ENCODE results near the gene RFX1.
A peak's percentile ranks its signal among the peaks of the same experiment; 100 is the strongest.

The RFX1 gene

DNA sequence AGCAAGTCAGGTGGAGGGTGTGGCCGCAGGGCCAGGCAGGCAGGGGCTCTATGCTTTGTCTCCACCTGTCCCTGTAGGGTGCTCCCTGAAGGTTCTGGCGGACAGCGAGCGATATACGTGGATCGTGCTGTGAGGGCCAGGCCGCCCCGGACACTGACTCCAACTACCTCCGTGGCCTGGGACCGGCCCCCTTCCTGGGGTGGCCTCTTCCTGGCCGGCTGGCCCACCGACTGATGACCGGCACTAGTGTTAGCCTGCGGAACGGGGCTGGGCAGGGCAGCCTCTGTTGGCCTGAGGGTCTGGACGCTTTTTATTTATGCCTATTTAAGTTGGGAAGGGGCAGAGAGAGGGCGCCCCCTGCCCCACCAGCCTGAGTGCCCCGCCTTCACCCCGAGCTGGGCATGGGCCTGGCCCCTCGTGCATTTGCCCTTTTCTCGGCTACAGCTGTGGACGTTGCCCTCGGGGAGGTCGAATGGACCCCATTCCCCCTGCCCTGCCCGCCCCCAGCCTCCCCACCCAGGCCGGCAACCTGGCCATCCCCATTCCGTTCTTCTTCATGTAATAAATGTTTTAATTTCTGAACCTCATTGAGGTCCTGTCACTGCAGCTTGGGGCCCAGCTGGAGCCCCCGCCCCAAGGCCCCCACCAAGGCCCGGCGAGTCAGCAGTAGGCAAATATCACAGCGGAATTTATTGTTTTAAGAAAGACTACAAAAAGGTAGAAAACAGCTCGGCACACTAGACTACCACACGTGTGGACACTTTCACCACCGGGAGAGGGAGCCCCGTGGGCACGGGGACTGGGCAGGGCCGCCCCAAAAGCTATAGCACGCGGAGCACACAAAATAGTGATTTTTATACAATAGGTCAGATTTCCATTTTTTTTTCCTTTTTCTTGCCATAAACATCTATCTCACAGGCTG lies 45.0 kb downstream of the RFX1 start:
- DNase-seq (ENCODE audit: low read depth): no peak

DNA sequence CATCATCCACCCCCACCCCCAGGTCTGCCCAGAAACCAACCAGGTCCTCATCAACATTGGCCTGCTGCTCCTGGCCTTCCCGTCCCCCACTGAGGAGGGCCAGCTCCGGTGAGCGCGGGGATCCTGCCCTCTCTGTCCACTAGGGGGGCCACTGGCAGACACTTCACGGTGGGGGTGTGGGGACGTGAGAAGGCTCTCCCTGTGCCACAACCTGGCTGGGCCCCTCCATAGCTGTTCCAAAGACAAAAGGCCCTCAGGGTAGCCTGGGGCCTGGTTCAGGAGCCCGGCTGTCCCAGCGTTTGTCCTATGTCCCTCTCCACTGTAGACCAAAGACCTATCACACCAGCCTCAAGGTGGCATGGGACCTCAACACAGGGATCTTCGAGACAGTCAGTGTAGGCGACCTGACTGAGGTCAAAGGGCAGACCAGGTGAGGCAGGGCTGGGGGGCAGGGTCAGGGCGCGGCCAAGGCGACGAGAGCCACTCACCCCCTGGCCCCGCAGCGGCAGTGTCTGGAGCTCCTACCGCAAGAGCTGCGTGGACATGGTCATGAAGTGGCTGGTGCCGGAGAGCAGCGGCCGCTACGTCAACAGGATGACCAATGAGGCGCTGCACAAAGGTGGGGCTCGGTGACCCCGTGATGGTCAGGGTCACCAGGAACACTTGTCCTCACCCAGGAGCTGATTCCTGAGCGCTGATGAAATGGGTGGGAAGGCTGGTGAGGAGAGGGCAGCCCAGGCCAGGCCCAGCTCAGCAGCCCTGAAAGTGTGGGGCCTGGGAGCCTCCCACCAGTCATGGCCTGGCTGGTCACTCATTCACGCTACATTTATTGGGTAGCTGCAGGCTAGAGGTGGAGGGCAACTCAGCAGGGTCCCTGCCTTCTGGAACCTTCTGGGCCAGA lies 45.9 kb downstream of the RFX1 start:
- DNase-seq (ENCODE audit: low read depth): no peak

DNA sequence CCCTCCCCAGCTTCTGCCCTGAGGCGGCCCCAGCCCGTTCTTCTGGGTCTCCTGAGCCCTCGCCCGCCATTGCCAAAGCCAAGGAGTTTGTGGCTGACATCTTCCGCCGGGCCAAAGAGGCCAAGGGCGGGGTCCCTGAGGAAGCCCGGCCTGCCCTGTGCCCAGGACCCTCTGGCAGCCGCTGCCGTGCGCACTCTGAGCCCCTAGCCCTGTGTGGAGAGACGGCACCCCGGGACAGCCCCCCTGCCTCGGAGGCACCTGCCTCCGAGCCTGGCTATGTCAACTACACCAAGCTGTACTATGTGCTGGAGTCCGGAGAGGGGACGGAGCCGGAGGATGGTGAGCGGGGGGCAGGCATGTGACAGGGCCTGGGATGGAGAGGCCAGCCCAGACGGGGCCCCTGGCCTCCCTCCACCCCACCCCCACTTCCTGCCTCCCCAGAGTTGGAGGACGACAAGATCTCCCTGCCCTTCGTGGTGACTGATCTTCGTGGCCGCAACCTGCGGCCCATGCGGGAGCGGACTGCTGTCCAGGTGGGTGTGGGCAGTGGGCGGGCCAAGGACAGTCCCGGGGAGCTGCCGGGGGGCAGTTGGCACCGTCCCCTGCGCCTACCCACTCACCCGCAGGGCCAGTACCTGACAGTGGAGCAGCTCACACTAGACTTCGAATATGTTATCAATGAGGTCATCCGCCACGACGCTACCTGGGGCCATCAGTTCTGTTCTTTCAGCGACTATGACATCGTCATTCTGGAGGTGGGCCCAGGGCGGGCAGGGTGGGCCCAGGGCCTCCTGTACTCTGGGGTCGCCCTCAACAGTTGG lies 46.8 kb downstream of the RFX1 start:
- no peak for DNase-seq (ENCODE audit: low read depth)

DNA sequence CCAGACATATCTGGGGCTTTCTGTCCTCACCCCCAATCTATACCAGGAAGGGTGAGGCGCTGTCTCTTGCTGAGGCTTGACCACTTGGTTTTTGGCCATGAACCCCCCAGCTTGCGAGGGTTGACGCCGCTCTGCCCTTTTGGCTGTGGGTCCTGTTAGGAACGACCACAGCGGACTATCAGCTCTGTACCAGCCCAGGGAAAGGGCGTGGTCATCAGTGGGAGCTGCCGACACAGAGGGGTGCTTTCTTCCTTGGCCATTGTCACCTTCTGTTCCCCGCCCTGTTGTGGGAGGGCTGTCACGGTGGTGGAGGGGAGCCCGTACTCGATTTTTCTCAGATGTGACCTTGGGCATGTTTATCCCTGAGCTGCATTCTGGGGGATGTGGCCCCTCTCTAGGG lies 48.1 kb downstream of the RFX1 start:
- no peak for DNase-seq (ENCODE audit: low read depth)

DNA sequence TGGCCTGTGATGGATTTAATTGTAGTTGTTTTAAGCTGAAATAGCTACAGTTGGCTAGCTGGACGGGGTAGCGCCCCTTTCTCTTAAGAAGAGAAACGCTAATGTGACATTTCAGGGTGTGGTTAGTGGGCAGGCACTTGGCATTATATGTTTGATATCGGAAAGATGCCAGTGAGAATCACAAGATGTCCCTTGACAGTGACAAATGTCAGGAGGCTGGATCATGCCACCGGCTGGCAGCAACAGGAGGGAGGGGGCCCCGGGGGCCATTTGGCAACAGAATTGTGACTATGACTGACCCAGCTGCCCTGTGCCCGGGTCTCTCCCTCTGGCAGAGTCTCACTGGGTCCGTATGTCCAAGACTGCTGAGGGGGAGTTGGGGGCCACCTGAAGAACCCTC lies 49.1 kb downstream of the RFX1 start:
- no peak for DNase-seq (ENCODE audit: low read depth)

DNA sequence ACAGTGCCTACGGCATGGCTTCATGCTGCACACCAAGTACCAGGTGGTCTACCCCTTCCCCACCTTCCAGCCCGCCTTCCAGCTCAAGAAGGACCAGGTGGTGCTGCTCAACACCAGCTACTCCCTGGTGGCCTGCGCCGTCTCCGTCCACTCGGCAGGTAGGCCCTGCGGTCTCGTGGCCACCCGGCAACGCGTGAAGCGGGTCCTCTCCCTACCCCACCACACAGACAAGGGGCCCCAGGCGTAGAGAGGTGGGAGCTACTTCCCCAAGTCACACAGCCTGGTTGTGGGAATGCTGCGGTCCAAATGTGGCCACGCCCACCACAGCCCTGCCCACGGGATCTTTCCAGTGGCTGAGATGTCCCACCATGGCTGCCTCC lies 49.8 kb downstream of the RFX1 start:
- DNase-seq (ENCODE audit: low read depth): no peak

DNA sequence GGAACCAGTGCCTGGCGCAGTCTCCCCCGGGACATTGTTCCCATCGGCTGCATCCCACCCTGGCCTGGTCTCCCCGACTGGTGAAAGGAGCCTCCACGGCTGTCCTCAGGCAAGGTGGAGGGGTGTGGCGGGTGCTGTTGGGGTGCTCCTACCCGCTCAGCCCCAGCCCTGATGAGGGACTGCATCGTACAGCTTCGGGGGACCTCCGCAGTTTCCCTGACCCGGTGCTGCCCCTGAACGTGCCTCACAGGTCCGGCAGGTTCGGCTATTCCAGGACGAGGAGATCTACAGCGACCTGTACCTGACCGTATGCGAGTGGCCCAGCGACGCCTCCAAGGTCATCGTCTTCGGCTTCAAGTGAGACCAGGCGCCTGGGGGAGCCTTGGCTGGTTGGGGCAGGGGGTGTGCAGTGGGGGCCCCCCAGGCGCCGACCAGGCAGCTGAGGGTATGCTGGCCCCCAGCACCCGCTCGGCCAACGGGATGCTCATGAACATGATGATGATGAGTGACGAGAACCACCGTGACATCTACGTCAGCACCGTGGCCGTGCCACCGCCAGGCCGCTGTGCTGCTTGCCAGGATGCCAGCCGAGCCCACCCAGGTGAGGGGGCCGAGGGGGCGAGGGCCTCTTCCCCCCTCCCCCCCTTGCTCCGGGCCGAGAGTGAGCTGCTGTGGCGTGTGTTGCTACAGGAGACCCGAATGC lies 50.3 kb downstream of the RFX1 start:
- no peak for DNase-seq (ENCODE audit: low read depth)

DNA sequence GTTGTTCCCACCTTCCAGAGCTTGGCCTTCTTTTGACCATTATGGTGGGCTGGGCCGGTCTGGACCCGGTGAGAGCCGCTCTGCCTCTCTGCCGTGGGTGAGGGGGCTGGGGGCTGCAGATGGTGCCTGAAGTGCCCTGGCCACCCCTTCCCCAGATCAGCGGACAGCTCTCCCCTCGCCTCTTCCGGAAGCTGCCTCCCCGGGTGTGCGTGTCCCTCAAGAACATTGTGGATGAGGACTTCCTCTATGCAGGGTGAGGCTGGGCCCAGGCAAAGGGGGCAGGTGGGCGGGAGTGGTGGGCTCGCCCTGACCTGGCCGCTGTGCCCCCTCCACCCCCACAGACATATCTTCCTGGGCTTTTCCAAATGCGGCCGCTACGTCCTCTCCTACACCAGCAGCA lies 51.9 kb downstream of the RFX1 start:
- DNase-seq (ENCODE audit: low read depth): no peak

DNA sequence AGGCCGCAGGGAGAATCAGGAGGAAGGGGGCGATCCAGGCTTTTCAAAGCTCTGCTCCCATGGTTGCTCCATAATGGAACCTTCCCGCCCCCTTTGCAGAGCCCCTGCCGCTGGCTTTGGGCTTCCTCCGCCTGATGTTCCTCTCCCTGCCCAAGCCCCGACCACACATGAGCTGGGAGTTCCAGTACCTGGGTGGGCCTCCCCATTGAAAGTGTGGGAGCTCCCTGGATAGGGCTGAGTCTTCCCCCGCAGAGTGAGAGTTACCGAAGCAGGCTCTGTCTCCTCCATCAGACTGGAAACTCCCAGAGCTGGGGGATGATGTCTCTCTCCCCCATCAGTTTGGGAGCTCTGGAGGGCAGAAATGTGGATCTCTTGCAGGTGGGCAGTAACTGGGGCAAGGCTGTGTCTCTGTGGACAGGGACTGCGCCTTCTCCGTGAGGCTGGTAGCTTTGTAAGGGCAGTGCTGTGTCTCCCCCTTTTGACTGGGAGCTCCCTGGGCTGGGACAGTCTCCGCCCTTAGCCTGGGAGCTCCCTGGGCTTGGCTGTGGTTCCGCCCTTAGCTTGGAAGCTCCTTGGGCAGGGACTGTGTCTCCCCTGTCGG lies 53.1 kb downstream of the RFX1 start:
- no peak for DNase-seq (ENCODE audit: low read depth)

DNA sequence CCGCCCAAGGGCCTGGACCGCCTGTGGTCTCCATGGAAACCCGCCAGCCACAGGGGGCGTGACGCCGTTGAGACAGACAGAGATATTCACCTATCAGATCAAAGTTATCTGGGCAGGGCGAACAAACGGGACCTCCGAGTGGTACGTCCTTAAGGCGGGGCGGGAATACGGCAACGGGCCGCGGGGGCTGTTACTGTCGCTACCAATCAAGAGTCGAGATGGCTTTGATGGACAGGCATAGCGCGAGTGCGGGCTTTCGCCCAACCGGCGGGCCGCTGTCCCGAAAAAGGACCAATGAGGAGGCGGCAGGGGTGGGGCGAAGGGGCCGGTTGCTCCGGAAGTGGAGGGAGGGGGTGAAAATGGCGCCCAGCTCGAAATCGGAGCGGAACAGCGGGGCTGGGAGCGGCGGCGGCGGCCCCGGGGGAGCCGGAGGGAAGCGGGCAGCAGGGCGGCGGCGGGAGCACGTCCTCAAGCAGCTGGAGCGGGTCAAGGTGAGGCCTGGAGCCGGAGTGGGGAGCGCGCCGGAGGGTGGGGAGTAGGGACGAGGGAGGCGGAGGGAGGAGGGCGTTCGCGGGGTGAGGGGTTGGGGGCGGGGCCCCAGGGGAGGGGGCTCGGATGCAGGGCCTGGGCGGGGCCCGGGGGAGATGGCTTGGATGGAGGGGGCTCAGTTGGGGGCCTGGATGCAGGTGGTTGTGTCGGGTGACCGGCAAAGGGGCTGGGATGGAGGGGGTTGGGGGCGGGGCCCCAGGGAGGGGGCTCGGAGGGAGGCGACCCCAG lies 53.8 kb downstream of the RFX1 start, which contains the start of gene DCAF15:
Gene DCAF15 (plus strand): TSS at position 356 of the 777 bp plus-strand sequence. CDS start 4 bp downstream, at position 360.
- DNase-seq (ENCODE audit: low read depth): peak; percentile 98

DNA sequence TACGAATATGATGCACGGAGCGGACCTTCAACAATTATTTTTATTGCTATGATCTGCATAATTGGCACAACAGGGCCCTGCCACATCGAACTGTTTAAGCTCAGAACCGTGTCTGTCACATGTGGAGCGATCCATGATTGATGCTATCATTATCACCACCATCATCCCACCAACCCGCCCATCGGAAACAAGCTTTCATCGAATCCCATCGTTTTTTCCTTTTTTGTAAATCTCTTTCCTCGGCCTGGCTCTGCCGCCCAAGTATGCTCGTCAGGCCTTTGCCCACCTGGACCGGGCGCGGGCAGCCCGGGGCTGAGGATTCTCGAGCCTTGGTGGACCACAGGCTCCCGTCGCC lies 54.3 kb downstream of the RFX1 start:
- DNase-seq (ENCODE audit: low read depth): no peak

DNA sequence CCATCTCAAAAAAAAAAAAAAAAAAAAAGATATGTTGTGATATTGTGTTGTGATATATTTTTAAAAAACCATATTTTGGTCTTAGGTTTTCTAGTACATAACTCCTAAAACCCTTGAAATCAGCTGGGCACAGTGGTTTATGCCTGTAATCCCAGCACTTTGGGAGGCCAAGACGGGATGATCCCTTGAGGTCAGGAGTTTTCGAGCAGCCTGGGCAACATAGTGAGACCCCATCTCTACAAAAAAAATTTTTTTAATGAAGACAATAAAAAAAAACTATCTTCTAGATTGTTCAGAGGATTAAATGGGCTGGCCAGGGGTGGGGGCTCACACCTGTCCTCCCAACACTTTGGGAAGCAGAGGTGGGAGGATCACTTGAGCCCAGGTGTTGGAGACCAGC lies 55.1 kb downstream of the RFX1 start:
- no peak for DNase-seq (ENCODE audit: low read depth)

DNA sequence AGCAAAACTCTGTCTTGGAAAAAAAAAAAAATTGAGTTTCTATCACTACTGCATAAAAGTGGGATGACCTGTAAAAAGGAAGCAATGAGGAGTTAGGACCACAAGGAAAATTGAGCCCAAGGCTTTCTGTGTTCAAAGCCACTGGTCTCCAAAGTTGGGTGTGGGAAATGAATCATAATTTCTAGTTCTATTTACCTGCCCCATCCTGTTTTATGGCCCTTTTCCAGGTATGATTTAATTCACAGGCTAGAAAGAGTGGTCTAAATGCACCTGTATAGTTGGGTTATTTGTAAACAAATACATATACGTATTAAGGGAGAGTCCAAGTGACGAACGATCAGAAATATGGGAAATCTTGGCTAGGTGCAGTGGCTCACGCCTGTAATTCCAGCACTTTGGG lies 59.7 kb downstream of the RFX1 start:
- no peak for DNase-seq (ENCODE audit: low read depth)

DNA sequence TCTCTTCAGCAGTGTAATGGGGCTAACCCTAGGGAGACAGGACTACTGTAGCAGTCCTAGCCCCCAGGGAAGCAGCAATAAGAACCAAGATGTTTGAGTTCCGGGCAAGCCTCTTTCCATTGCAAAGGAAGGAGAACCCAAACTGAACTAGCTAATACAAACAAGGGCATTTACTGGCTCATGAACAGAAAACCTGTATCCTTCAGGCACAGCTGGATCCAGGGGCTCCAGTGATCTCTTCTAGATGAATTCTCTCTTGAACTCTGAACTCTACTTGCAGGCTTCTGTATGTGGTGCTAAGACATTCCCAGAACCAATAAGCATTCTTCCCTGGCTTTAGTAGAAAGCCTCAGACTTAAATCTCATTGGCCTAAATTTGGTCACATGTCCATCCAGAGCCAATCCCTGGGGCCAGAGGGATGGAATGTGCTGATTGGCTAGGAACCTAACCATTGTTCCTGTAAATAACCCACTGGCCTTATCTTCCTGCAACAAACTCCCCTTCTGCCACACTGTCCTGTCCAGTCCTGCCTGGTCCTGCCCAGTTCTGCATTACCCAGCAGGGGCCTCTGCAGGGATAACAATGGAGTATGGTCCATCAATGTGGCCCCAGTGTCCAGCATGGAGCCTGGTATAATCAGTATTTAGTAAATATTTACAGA lies 64.0 kb downstream of the RFX1 start:
- DNase-seq (ENCODE audit: low read depth): no peak

DNA sequence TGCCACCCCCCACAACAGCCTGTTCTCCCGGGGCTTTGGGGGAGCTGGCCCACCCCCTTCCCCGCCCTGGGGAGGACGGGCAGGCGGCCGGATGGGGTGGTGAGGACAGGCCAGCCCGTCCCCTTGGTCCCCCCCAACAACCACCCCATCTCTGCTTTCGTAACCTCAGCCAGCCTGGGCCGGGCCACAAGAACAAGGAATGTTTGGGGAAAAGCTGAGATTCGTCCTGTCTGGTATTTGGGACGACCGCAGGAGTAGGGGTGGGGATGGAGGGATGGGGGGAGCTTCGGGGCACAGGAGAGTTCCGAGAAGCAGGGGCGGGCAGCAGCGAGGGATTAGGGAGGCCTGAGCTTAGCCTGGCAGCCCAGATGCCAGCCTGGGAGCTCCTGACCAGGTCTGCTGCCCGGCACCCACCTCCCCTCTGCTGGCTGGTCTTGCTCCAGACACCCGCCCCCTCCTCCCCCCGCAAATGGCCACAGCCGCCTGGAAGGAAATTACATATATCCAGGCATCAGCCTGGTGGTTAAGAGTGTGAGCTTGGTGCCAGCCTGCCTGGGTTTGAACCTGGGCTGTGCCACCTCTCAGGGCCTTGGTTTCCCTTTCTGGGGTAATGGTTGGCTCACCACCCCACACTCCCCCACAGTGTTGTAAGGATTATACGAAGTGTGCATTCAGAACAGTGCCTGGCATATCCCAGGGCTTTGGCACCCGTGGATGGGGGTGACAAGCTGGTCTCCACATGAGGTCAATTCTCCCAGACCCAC lies 67.6 kb downstream of the RFX1 start, which contains the start of gene PODNL1:
Gene PODNL1 (minus strand): TSS at position 117 of the 764 bp plus-strand sequence. CDS start 236 bp downstream, outside the sequence.
- DNase-seq (ENCODE audit: low read depth): no peak

DNA sequence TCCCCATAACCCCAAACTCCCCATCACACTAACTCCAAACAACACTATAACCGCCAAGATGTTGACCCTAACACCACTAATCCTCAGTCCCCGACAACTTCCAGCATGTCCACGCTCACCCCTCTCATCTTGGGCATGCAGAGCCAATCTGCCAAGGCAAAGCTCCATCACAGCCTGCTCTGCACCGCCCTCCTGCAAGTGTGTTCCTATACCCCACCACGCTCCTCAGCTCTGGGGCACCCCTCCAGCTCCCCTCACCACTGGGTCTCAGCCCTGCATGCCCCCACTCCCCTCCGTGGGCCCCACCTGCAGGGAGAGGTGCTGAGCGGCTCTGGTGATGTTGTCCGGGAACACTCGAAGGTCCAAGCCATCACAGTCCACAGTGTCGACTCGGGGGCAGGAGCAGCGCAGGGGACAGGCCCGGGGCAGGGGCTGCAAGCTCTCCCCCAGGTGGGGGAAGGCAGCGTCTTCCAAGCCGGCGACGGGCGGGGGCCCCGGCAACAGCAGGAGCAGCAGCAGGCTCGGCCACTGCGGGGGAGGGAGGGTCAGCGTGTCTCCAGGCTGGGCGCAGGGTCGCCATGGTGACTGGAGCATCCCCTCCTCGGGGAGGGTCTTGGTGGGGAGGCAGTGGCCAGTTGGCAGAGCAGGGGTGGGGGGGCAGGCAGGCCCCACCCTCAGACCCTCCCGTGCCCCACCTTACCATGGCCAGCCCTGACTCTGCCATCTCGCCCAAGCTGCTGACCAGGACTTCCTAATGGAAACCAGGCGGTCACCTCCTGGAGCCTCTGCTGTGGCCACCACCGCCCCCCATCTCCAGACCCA lies 68.4 kb downstream of the RFX1 start:
- no peak for DNase-seq (ENCODE audit: low read depth)

DNA sequence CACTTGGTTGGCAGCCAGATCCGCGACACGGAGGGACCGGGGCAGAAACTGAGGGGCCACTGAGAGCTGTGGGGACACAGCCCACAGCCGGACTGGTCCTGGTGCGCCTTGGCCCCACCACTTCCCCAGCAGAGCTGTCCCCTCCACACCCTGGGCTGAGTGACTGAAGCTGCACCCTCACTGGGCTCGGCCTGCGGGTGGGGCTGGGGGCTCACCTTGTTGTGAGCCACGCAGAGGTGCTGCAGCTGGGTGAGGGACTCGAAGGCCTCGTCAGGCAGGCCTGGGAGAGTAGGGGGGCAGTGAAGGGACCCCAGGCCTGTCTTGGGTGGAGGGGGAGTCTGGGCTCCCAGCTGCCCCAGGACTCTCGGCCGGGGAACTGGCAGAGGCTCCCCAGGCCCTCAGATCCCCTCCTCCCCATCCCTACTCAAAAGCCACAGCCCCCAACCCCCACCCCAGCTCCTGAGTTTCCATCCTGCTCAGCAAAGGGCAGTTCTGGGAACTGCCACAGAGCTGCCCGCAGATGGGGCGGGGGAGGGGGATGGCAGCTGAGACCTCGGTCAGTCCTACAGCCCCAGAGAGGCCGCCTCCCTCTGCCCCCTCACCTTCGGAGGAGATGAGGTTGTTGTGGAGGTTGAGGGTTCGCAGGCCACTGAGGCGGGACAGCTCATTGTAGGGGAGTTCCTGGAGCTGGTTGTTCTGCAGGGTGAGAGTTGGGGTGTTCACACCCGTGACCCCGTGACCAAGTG lies 70.2 kb downstream of the RFX1 start:
- DNase-seq (ENCODE audit: low read depth): no peak

Measured in stimulated activated CD8-positive, alpha-beta memory T cell treated with anti-CD3 and anti-CD28 coated beads, Interleukin-15, amount 100 ng/mL, for 1 hour (primary cell).